ENCODE results near the gene SNAI1.

Gene SNAI1

DNA sequence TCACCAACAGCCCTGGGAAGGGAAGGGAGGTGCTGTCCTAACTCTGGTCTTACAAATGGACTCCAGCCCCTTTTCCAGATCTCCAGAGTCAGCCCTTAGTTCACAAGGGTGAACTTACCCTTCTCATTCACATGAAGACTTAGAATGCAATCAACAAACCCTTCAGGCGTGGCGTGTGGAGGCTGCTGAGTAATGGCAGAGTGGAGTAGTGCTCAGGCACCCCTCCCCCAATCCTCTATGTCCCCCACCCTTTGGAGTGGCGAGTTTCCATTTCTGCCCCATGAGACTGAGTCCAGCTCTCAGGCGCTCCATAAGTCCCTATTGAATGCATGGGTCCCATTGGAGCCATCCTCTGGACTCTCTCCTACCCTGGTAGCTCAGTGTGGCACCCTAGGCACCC is 3.3 kb downstream of the SNAI1 start:
- Histone ChIP-seq H3K4me1 (ENCODE audit: control insufficient read depth, insufficient read depth, low read depth, low read length) (peaks cover 68% of the 10 kb centered on the region), H3K4me3 (ENCODE audit: insufficient read depth in 1 of 2, low read depth in 1 of 2, low read length in 2 of 2) (no peak overlapping the region), H3K79me1 (replicated peaks; ENCODE audit: low read length, poor library complexity, severe bottlenecking) (peaks cover 13% of the 10 kb centered on the region), H3K9ac (ENCODE audit: low read length) (no peak overlapping the region), H2BK15ac (ENCODE audit: low read depth, poor library complexity, severe bottlenecking) (peak overlapping the region; percentile 77), H2AFZ (ENCODE audit: low read depth, low read length) (no peak overlapping the region), H2BK5ac (ENCODE audit: low read depth, low read length, poor library complexity, severe bottlenecking) (no peak overlapping the region), H3K27ac (ENCODE audit: low read length, poor library complexity, severe bottlenecking) (no peak overlapping the region), H4K8ac (ENCODE audit: low read length) (peak overlapping the region; percentile 45), H3K9me3 (ENCODE audit: control insufficient read depth, low read length) (no peaks in the 10 kb centered on the region), H3K23ac (ENCODE audit: low read length in 2 of 2) (no peak overlapping the region), H3K4me2 (ENCODE audit: low read length, poor library complexity, severe bottlenecking) (peak overlapping the region; percentile 12), H3K18ac (ENCODE audit: low read depth in 1 of 2, low read length in 2 of 2) (peak overlapping the region; percentile 65 to 79), H3K36me3 (ENCODE audit: control insufficient read depth in 1 of 2, insufficient read depth in 2 of 2, low read depth in 1 of 2, low read length in 2 of 2) (peaks cover 0 to 21% of the 10 kb centered on the region in 2 experiments), H2BK120ac (ENCODE audit: low read depth, low read length) (no peak overlapping the region), H3K27me3 (ENCODE audit: control insufficient read depth in 1 of 2, insufficient read depth in 1 of 2, low read length in 2 of 2) (peaks cover 0 to 5% of the 10 kb centered on the region in 2 experiments), H3K14ac (ENCODE audit: low read length in 2 of 2) (peak overlapping the region in 1 of 2 experiments; percentile 68), H2AK5ac (ENCODE audit: low read length, severe bottlenecking) (peak overlapping the region; percentile 21), H4K91ac (ENCODE audit: low read length) (peak overlapping the region; percentile 53), H3K4ac (ENCODE audit: low read depth in 1 of 2, low read length in 2 of 2) (peak overlapping the region; percentile 43 to 54), H2BK12ac (ENCODE audit: low read length in 2 of 2) (peak overlapping the region in 1 of 2 experiments; percentile 81)
- WGBS, result 60% methylated on average over 4 of the region's 4 CpGs
- DNase-seq, result no peak

DNA sequence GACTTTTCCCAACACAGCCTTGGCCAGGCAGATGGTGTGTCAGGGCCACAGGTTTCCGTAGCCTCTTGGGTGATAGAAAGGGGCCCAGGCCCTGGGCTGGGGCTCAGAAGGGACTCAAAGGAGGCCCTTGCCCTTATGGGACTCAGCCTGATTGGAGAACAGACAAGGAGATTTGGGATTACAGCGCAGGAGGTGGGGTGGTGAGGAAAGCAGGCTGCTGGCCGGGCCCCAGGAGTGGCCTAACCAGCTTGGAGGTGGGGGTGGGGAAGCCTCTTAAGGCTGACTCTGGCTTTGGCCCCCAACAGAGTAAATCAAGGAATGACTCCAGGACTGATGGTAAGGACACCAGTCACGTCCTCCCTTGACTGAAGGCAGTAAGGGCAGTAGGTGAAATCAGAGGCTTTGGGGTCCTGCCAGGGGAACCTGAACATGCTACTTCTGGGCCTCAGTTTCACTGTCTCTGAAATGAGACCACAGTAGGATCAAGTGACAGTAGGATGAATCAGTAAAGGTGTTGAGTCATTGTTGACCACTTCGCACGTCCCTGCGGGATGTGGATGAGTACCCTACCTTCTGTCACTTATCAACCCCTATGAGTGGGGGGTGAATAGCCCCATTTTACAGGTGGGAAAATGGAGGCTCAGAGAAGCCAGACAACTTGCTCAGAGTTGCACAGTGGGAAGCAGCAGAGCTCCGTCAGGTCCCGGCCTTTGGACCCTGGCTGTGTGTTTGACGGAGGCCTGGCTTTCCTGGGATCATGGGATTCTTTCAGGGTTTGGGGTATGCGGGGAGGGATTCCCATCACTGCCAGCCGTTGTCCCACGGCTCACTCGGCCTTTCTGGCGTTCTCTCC is 4.5 kb downstream of the SNAI1 start:
- peaks cover 65% of the 10 kb centered on the region for H3K4me1 ChIP-seq (ENCODE audit: control insufficient read depth, insufficient read depth, low read depth, low read length)
- no peak overlapping the region for H2BK120ac ChIP-seq (ENCODE audit: low read depth, low read length)
- H3K36me3 ChIP-seq (ENCODE audit: control insufficient read depth in 1 of 2, insufficient read depth in 2 of 2, low read depth in 1 of 2, low read length in 2 of 2), result peaks cover 0 to 21% of the 10 kb centered on the region in 2 experiments
- peak overlapping the region; percentile 5 for H4K8ac ChIP-seq (ENCODE audit: low read length)
- peaks cover 0 to 2% of the 10 kb centered on the region in 2 experiments for H3K27me3 ChIP-seq (ENCODE audit: control insufficient read depth in 1 of 2, insufficient read depth in 1 of 2, low read length in 2 of 2)
- no peak overlapping the region for H3K9ac ChIP-seq (ENCODE audit: low read length)
- no peak overlapping the region for H3K27ac ChIP-seq (ENCODE audit: low read length, poor library complexity, severe bottlenecking)
- H4K91ac ChIP-seq (ENCODE audit: low read length), result peak overlapping the region; percentile 3
- no peak overlapping the region for H3K14ac ChIP-seq (ENCODE audit: low read length in 2 of 2)
- 70% methylated on average over 15 of the region's 15 CpGs for WGBS
- H2BK15ac ChIP-seq (ENCODE audit: low read depth, poor library complexity, severe bottlenecking), result no peak overlapping the region
- H3K18ac ChIP-seq (ENCODE audit: low read depth in 1 of 2, low read length in 2 of 2), result peak overlapping the region; percentile 38 to 80
- no peak overlapping the region for H3K4me2 ChIP-seq (ENCODE audit: low read length, poor library complexity, severe bottlenecking)
- no peak for DNase-seq
- peaks cover 13% of the 10 kb centered on the region for H3K79me1 ChIP-seq (replicated peaks; ENCODE audit: low read length, poor library complexity, severe bottlenecking)
- H3K23ac ChIP-seq (ENCODE audit: low read length in 2 of 2), result no peak overlapping the region
- no peaks in the 10 kb centered on the region for H3K9me3 ChIP-seq (ENCODE audit: control insufficient read depth, low read length)
- no peak overlapping the region for H2BK5ac ChIP-seq (ENCODE audit: low read depth, low read length, poor library complexity, severe bottlenecking)
- H2AFZ ChIP-seq (ENCODE audit: low read depth, low read length), result no peak overlapping the region
- H3K4me3 ChIP-seq (ENCODE audit: insufficient read depth in 1 of 2, low read depth in 1 of 2, low read length in 2 of 2), result no peak overlapping the region
- H3K4ac ChIP-seq (ENCODE audit: low read depth in 1 of 2, low read length in 2 of 2), result peak overlapping the region; percentile 5 to 6
- H2AK5ac ChIP-seq (ENCODE audit: low read length, severe bottlenecking), result peak overlapping the region; percentile 21
- H2BK12ac ChIP-seq (ENCODE audit: low read length in 2 of 2), result peak overlapping the region; percentile 51 to 67

DNA sequence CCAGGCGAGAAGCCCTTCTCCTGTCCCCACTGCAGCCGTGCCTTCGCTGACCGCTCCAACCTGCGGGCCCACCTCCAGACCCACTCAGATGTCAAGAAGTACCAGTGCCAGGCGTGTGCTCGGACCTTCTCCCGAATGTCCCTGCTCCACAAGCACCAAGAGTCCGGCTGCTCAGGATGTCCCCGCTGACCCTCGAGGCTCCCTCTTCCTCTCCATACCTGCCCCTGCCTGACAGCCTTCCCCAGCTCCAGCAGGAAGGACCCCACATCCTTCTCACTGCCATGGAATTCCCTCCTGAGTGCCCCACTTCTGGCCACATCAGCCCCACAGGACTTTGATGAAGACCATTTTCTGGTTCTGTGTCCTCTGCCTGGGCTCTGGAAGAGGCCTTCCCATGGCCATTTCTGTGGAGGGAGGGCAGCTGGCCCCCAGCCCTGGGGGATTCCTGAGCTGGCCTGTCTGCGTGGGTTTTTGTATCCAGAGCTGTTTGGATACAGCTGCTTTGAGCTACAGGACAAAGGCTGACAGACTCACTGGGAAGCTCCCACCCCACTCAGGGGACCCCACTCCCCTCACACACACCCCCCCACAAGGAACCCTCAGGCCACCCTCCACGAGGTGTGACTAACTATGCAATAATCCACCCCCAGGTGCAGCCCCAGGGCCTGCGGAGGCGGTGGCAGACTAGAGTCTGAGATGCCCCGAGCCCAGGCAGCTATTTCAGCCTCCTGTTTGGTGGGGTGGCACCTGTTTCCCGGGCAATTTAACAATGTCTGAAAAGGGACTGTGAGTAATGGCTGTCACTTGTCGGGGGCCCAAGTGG is 5.3 kb downstream of the SNAI1 start:
- Histone ChIP-seq H3K36me3 (ENCODE audit: control insufficient read depth in 1 of 2, insufficient read depth in 2 of 2, low read depth in 1 of 2, low read length in 2 of 2) (peaks cover 0 to 21% of the 10 kb centered on the region in 2 experiments), H4K8ac (ENCODE audit: low read length) (peak overlapping the region; percentile 73), H3K27ac (ENCODE audit: low read length, poor library complexity, severe bottlenecking) (peak overlapping the region; percentile 4), H2AFZ (ENCODE audit: low read depth, low read length) (no peak overlapping the region), H2BK5ac (ENCODE audit: low read depth, low read length, poor library complexity, severe bottlenecking) (peak overlapping the region; percentile 39), H3K4me1 (ENCODE audit: control insufficient read depth, insufficient read depth, low read depth, low read length) (peaks cover 59% of the 10 kb centered on the region), H3K9ac (ENCODE audit: low read length) (no peak overlapping the region), H3K23ac (ENCODE audit: low read length in 2 of 2) (no peak overlapping the region), H3K18ac (ENCODE audit: low read depth in 1 of 2, low read length in 2 of 2) (peak overlapping the region; percentile 26 to 80), H2BK120ac (ENCODE audit: low read depth, low read length) (peak overlapping the region; percentile 87), H2AK5ac (ENCODE audit: low read length, severe bottlenecking) (peak overlapping the region; percentile 58), H4K91ac (ENCODE audit: low read length) (peak overlapping the region; percentile 3), H3K4me3 (ENCODE audit: insufficient read depth in 1 of 2, low read depth in 1 of 2, low read length in 2 of 2) (peak overlapping the region in 1 of 2 experiments; percentile 9), H3K79me1 (replicated peaks; ENCODE audit: low read length, poor library complexity, severe bottlenecking) (peaks cover 11% of the 10 kb centered on the region), H3K9me3 (ENCODE audit: control insufficient read depth, low read length) (no peaks in the 10 kb centered on the region), H3K14ac (ENCODE audit: low read length in 2 of 2) (peak overlapping the region; percentile 45 to 64), H2BK15ac (ENCODE audit: low read depth, poor library complexity, severe bottlenecking) (peak overlapping the region; percentile 52), H3K4me2 (ENCODE audit: low read length, poor library complexity, severe bottlenecking) (peak overlapping the region; percentile 8), H3K4ac (ENCODE audit: low read depth in 1 of 2, low read length in 2 of 2) (peak overlapping the region; percentile 61 to 71), H2BK12ac (ENCODE audit: low read length in 2 of 2) (peak overlapping the region; percentile 67 to 95), H3K27me3 (ENCODE audit: control insufficient read depth in 1 of 2, insufficient read depth in 1 of 2, low read length in 2 of 2) (no peaks in the 10 kb centered on the region)
- peak; percentile 55 for DNase-seq
- WGBS, result 63% methylated on average over 18 of the region's 18 CpGs

All from mesenchymal stem cell (in vitro differentiated cells and primary cell).